ENCODE results near the gene VWA8.
"Not testable (repeated sequence)": the region's sequence is repeated elsewhere in the genome, so short reads cannot be mapped to it uniquely, and the experiment has no call there.

The VWA8 gene

DNA sequence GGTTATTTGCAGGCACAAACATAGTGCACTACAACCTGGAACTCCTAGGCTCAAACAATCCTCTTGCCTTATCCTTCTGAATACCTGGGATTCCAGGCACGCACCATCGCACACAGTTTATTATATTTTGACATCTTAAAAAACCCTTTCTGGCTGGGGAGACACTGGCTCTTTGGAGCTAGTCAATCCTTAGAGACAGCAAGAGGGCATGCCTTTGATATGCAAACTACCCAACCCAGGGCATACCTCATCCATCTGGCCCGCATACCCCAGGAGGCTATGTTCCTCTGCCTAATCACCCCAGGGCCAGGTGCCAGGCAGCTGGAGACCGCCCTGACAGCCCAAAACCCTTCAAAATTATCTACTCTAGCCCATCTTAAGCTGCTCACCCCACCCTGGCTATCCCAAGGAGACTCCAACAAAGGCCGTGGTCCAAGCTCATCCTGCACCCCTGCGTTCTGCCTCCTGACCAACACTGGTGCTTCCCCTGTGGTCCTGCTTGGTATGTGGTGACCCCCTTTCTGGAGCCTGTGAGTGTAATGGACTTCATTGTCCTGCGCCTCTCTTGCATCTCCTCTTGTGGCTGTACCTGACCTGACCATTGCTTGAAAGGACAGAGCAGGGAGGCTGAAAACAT, 417.1 kb downstream of the VWA8 start:
- Mint-ChIP-seq H3K4me3 (no peak overlapping the region), H3K9me3 (peaks cover 24% of the 10 kb centered on the region), H3K36me3 (peaks cover 11% of the 10 kb centered on the region), H3K27me3 (peaks cover 4% of the 10 kb centered on the region), H3K27ac (no peak overlapping the region), H3K4me1 (peaks cover 27% of the 10 kb centered on the region)
- CTCF ChIA-PET = no interaction called here
- DNase-seq = no peak

DNA sequence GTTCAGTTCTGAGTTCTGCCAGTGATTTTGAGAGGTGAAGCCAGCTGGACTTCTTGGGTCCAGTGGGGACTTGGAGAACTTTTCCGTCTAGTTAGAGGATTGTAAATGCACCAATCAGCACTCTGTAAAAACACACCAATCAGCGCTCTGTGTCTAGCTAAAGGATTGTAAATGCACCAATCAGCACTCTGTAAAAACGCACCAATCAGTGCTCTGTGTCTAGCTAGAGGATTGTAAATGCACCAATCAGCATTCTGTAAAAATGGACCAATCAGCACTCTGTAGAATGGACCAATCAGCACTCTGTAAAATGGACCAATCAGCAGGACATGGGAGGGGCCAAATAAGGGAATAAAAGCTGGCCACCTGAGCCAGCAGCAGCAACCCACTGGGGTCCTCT, 418.1 kb downstream of the VWA8 start:
- H3K27me3 Mint-ChIP-seq, DNase-seq, H3K27ac Mint-ChIP-seq, H3K4me3 Mint-ChIP-seq, CTCF ChIA-PET: not testable (repeated sequence)
- H3K9me3 Mint-ChIP-seq = peaks cover 24% of the 10 kb centered on the region
- peaks cover 13% of the 10 kb centered on the region for H3K36me3 Mint-ChIP-seq
- peaks cover 27% of the 10 kb centered on the region for H3K4me1 Mint-ChIP-seq

- peaks cover 27% of the 10 kb centered on the region for H3K4me1 Mint-ChIP-seq
- peaks cover 4% of the 10 kb centered on the region for H3K27me3 Mint-ChIP-seq
- H3K4me3 Mint-ChIP-seq = no peak overlapping the region
- H3K36me3 Mint-ChIP-seq = peaks cover 14% of the 10 kb centered on the region
- no peak overlapping the region for H3K27ac Mint-ChIP-seq
- CTCF ChIA-PET = no interaction called here
- H3K9me3 Mint-ChIP-seq = peaks cover 24% of the 10 kb centered on the region
- no peak for DNase-seq
Measured at GRCh38 chr13:41542281-41542680, 418.6 kb downstream of the VWA8 start.

GRCh38 chr13:41541142-41541938, 419.6 kb downstream of the VWA8 start:
- H3K27me3 Mint-ChIP-seq = peaks cover 4% of the 10 kb centered on the region
- no peak overlapping the region for H3K4me3 Mint-ChIP-seq
- H3K4me1 Mint-ChIP-seq = peaks cover 27% of the 10 kb centered on the region
- no peak for DNase-seq
- no peak overlapping the region for H3K27ac Mint-ChIP-seq
- H3K9me3 Mint-ChIP-seq = peaks cover 24% of the 10 kb centered on the region
- CTCF ChIA-PET = interaction anchor here (1.2 kb wide), 1 partner anchor 82 kb away, joined by 3 read pairs; no protein-coding TSS in a partner anchor
- H3K36me3 Mint-ChIP-seq = peaks cover 14% of the 10 kb centered on the region

- H3K27me3 Mint-ChIP-seq, CTCF ChIA-PET: not testable (repeated sequence)
- H3K4me1 Mint-ChIP-seq = peaks cover 23% of the 10 kb centered on the region
- H3K4me3 Mint-ChIP-seq = peak overlapping the region; percentile 23
- peak; percentile 76 for DNase-seq
- H3K9me3 Mint-ChIP-seq = peaks cover 24% of the 10 kb centered on the region
- H3K36me3 Mint-ChIP-seq = peaks cover 16% of the 10 kb centered on the region
- H3K27ac Mint-ChIP-seq = peak overlapping the region; percentile 67
Measured at GRCh38 chr13:41540240-41540639, 420.7 kb downstream of the VWA8 start.

DNA sequence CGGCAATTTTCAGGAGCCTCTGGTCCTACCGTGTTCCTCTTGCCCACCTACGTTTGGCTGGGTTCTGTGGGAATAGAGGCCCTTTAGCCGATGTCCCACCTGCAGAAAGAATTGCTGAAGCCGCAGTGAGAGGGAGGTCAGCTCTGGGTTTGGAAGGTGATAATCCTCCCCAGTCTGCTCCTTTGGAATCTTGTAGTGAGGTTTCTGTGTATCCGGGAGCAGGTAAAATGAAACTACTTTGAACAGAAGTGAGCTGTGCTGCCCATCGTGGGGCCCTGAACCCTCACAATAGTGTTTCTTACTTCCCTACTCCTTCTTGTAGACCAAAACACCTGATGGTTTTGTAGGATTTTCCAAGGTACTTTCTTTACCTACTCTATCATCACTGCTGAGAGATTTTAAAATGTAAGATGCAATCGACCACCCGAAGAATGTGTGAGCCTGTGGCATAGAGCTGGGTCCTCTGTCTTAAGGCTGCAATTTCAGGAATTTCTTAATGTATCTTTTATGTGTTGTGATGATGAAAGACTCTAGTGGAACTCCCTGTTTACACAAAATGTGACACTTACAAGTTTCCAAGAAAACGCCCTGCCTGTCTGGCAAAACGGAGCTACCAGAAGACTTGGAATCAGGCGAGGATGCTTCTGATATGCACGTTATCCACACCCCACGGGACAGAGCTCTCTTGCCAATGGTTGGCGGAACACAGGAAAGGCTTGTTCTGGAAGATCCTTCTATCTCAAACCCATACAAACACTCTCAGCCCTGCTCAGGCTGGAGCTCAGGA, 427.4 kb downstream of the VWA8 start:
- H3K4me3 Mint-ChIP-seq = no peak overlapping the region
- DNase-seq = no peak
- CTCF ChIA-PET = interaction anchor here (1.5 kb wide), 1 partner anchor 75 kb away, joined by 3 read pairs; no protein-coding TSS in a partner anchor
- H3K9me3 Mint-ChIP-seq = no peaks in the 10 kb centered on the region
- no peaks in the 10 kb centered on the region for H3K4me1 Mint-ChIP-seq
- H3K27me3 Mint-ChIP-seq = no peaks in the 10 kb centered on the region
- no peak overlapping the region for H3K27ac Mint-ChIP-seq
- H3K36me3 Mint-ChIP-seq = peaks cover 5% of the 10 kb centered on the region

- no peak for DNase-seq
- Mint-ChIP-seq H3K9me3 (no peaks in the 10 kb centered on the region), H3K36me3 (no peaks in the 10 kb centered on the region), H3K4me1 (no peaks in the 10 kb centered on the region), H3K27ac (no peak overlapping the region), H3K27me3 (peaks cover 7% of the 10 kb centered on the region), H3K4me3 (no peak overlapping the region)
- CTCF ChIA-PET = no interaction called here
Measured at GRCh38 chr13:41528021-41528420, 432.9 kb downstream of the VWA8 start.

DNA sequence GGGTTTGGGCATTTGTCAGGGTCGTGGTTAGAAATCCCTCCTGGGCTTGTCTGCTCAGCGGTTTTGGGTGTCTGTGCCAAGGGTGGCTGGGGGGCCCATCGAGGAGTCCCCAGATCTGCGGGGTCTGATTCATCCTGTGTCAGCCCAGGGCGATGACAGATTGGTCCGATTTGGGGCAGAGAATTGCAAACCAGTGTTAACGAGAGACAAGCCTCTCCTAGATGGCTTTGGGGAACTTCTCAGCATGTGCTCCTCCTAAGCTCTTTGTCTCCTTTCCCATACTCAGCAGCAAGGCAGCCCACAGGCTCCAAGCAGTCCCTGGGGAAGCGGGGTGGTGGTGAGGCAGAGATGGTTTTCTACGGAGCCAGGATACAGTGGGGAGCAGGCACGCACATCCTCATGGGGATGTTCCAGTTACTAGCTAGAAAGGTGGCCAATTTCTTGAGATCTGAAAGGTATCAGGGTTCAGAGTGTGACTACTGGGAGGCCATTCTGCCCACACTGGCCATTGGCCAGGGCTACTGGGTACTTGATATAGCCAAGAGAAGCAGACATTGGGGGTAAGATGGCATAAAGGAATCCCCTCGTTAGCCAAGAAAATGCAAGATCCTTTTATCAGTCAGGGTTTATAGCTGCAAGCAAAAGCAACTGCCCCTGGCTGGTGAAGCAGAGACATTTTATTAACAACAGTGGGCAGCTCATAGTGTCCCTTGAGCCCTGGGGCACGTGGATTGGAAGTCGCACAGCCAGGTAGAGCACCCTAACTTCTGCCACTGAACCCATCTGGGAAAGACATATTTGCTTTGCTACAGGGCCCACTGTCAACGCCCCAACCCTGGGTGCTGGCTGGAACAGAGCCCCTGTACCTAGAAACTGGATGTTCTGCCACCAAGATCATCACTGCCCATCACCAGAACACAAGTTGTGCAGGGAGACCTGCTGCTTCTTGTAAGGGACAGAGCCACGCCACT, 440.0 kb downstream of the VWA8 start:
- no peaks in the 10 kb centered on the region for H3K4me1 Mint-ChIP-seq
- H3K27ac Mint-ChIP-seq = no peak overlapping the region
- CTCF ChIA-PET = no interaction called here
- H3K27me3 Mint-ChIP-seq = peaks cover 7% of the 10 kb centered on the region
- no peaks in the 10 kb centered on the region for H3K36me3 Mint-ChIP-seq
- no peak overlapping the region for H3K4me3 Mint-ChIP-seq
- DNase-seq = no peak
- H3K9me3 Mint-ChIP-seq = peaks cover 1% of the 10 kb centered on the region

DNA sequence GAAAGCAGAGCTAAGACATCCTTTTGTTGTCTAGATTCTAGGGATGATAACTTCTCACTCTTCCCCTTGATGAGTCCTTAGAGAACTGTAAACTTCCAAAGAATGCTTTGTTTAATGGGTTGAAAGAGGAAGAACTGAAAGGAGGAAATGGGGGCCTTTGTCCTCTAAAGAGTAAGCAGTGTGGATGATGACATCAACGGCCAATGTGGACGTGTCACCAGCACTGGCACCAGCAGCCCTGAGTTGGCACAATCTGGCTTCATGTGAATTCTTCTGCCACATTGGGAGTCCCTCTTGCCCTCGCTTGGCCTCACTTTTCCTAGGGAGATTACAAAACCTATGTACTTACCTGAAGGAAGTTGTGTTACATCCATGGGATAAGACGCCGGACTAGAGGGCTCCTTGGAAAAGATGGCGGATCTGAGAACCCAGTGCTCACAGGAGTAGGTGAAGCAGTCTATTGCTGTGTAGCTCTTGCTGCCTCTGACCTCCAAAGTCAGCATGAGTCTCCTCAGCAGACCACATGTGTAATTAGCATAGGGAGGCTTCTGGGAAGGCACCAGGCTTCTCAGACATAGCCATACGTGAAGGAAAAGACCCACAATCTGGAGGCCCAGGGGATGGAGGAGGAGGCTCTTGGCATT, 440.8 kb downstream of the VWA8 start:
- no peak for DNase-seq

More for the DNA sequence above, 440.8 kb downstream of the VWA8 start:
- H3K36me3 Mint-ChIP-seq = no peaks in the 10 kb centered on the region
- no peaks in the 10 kb centered on the region for H3K4me1 Mint-ChIP-seq
- H3K4me3 Mint-ChIP-seq = no peak overlapping the region
- peaks cover 5% of the 10 kb centered on the region for H3K27me3 Mint-ChIP-seq
- H3K27ac Mint-ChIP-seq = no peak overlapping the region
- CTCF ChIA-PET = interaction anchor here (0.5 kb wide), 1 partner anchor 430 kb away, joined by 4 read pairs; no protein-coding TSS in a partner anchor
- H3K9me3 Mint-ChIP-seq = peaks cover 1% of the 10 kb centered on the region

Data from activated naive CD4-positive, alpha-beta T cell treated with anti-CD3 and anti-CD28 coated beads, Interleukin-2, amount 10 ng/mL, durations not matched to agents 7 days and 5 days (primary cell).